ENCODE data around the gene ELOVL7.
"Not testable (repeated sequence)": the region's sequence is repeated elsewhere in the genome, so short reads cannot be mapped to it uniquely, and the experiment has no call there.

ELOVL7 gene

DNA sequence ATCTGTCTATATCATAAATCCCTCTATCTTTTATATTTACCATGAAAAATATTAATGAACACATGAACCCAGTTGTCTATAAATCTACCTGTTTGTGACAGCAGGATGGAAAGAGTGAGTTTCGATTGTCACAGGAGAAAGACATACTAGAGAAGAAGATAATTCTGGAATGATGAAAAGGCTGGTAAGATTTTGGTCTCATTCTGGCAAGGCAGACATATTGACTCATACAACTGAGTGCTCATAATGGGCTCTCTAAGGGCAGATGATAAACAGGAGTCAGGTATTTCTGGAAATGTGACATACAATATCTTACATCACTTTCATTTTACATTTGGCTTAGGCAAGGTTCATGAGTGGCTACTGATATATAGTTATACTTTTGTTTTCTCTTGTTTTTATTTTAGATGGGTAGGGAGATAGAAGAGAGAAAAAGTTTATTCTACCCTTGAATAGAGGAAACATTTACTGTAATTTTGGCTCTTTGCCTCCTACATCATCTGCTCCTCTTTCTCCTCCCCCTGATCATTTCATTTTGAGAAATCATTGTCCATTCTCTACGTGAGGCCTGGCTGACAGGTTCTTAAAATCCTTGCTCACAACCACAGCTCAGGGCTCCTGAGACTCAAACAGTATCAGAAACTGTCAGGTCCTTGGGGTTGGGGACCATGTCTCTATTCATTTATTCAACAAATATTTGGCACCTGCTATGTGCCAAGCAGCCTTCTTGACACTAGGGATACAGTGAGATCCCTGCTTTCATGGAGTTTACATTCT lies 14.4 kb downstream of the ELOVL7 start:
- DNase-seq = no peak

DNA sequence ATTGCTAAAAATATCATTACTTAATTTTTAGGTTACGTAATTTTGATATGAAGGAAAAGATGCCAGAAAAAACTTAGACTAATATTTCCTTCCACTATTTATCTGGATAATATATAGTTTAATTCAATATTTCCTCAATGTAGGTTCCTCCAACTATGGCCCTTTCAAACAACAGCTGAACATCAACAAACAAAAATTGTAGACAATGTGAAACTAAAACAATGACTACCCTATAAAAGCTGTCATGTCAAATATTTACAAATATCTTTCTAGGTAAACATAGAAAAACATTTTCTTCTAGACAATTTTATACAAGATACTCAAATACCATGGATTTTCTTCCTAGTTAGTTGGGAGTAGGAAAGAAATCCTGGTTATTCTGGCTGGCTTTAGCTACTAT lies 16.9 kb downstream of the ELOVL7 start:
- DNase-seq = no peak

- DNase-seq = no peak
Observed at GRCh38 chr5:60826653-60827052, 17.4 kb downstream of the ELOVL7 start.

DNA sequence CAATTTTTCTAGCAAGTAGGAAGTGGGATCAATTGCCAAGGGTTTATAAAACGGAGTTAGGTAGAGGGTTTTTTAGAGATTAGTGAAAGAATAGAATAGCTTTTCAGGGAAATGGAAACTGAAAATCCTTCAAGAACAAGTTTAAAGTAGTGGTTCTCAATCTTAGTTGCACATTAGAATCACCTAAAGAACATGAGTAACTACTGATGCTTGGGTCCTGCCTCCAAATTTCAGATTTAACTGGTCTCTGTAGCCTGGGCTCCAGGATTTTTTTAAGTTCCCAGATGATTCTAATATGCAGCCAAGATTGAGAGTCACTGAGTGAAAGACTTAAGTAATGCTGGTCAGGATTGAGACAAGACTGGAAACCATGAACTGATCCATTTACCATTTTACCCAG lies 20.5 kb downstream of the ELOVL7 start:
- DNase-seq = no peak

DNA sequence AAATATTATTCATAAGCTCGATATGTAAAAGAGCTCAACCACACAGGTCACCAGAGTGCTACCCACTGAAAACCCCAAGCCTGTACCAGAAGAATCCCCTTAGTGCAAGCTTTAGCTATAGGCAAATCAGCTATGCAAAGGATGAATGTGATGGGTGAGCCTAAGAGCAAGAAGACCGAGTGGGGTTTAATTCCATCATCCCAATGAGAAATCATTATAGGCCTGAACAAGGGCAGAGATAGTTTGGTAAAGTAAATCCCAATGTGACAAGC lies 21.8 kb downstream of the ELOVL7 start:
- DNase-seq = no peak

GRCh38 chr5:60821488-60822284 lies 22.4 kb downstream of the ELOVL7 start:
- DNase-seq = no peak

- DNase-seq = no peak
Observed at GRCh38 chr5:60820593-60821487, 23.2 kb downstream of the ELOVL7 start.

DNA sequence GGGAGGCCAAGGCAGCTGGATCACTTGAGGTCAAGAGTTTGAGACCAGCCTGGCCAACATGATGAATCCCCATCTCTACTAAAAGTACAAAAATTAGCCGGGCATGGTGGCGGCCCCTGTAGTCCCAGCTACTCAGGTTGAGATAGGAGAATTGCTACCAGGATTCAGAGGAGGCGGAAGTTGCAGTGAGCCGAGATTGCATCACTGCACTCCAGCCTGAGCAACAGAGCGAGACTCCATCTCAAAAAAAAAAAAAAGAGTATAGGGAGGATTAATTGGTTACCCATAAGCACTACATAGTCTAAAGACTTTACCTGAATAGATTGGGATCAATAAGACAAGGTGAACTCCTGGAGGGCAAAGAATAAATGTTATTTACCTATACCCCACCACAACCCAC lies 27.9 kb downstream of the ELOVL7 start:
- DNase-seq = not testable (repeated sequence)

- no peak for DNase-seq
Observed at GRCh38 chr5:60814498-60814897, 29.6 kb downstream of the ELOVL7 start.

DNA sequence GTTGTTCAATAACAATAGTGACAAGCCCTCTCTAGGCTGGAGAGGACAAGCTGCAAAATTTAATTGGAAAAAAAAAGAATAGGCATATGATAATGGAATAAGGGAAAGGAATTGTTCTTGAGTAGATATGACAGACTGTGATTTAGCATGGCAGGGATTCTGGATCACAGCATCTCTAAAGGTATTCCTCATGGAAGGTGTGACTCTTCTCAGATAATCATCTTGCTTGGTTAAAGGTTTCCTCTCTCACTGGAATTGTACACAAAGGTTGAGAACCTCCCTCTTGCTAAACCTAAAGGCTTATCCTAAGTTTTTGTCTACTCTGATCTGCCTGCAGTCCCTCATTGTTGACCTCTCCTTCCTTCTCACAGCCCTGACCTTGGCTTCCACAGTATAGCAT lies 31.6 kb downstream of the ELOVL7 start:
- no peak for DNase-seq

DNA sequence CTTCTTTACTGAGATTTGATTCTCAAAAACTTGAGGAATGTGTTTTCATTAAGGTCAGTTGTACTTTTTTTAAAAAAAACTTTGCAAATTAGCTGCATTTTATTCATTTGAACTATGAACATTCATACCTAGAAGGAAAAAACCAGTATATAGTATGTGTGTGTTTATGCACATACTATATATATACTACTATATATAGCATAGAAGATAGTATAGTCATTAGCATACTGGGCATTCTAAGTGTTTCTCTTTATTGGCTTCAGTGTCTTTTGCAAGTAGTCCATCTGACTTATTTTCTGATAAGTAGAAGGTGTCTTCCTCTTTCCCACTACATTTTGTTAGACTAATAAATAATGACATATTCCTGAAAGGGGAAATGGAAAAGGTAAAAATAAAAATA lies 33.0 kb downstream of the ELOVL7 start:
- no peak for DNase-seq

DNA sequence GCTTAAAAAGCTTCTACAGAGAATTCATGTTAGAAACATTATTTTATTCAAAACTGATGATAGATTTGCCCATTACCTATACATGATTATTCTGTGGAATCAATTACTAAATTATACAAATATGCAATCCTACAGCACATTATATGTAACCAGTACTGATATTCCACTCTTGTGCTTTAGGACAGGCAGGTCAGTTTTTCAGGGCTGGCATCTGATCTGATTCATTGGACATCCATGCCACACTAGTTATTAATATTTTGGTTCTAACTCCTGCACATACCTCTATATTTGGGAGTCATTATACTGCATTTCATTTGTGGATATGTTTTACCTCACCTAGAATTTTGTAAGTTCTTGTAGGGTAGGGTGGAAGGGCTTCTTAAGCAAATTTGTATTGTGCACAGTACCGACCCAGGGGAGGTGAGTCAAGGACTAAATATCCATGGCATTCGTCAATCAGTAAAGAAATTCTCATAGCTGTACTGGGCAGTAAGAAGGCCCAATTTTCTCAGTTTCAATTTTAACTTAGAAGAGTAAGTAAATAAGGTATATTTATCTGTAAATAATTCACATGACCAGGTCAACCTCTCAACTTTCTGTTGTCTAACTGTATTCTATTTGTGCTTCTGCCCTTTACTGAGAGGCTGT lies 33.5 kb downstream of the ELOVL7 start:
- DNase-seq = no peak

DNA sequence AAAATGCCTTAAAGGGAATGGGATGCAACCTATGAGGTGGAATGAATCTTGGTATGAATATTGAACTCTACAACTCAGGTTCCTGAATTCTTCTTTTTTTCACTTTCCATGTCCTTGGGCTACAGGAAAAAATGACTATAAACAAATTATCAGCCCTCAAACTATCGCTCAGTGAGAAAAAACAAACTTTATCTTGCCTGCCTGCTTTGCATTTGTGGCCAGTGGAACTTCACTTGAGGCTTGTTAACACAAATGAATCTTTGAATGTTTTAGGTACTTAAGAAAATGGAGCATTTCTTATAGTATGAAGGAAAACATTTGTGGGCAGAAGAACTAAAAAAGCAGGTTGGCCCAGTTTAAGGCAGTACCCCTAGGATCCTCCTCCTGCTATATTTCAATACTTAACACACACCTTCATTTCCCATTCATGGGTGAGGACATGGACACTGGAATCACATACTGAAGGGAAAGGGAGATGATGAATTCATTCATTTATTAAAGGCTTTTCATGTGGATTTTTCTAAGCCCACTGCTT lies 34.1 kb downstream of the ELOVL7 start:
- DNase-seq = no peak

DNA sequence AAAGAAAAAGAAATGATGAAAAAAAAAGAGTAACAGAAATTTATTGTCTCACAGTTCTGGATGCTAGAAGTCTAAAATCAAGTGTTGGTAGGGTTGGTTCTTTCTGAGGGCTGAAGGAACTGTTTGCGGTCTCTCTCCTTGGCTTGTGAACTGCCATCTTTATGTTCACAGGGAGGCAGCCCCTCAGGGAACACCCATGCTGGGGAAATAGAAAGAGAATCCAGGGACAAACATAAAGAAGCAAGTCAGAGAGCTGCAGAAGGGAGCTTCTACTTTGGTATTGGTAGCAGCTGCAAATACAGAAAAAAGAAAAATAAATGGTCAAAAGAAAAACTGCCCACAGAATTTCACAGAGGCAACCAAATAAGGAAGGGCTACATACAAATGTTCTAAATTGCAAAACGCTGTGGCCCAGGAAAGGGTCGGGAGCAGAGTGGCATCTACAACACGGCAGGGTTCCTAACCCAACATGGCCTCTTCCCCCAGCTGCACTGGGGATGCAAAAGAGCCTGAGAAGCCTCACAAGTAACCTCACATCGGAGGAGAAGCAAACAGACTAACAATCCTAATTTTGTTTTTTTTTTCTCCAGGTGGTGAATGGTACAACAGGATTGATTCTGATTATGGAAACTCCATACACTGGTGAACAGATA lies 37.4 kb downstream of the ELOVL7 start:
- no peak for DNase-seq

- no peak for DNase-seq
Observed at GRCh38 chr5:60805463-60805862, 38.6 kb downstream of the ELOVL7 start.

DNA sequence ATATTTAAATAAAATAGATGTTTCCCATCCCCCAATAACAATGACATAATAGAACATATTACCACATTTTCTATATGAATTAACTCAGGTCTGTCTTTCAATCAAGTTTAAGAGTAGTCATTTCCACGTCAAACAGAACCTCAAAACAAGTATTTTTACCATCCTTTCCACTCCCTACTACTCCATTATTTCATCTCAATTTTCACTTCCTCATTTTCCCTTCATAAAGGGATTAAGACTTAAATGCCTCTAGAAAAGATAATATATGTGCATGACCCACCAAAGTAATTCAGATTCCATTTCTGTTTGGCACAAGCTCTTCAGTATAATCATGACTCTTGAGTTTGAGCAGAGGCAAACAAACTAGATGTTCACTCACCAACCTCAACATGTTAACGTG lies 40.4 kb downstream of the ELOVL7 start:
- DNase-seq = no peak

DNA sequence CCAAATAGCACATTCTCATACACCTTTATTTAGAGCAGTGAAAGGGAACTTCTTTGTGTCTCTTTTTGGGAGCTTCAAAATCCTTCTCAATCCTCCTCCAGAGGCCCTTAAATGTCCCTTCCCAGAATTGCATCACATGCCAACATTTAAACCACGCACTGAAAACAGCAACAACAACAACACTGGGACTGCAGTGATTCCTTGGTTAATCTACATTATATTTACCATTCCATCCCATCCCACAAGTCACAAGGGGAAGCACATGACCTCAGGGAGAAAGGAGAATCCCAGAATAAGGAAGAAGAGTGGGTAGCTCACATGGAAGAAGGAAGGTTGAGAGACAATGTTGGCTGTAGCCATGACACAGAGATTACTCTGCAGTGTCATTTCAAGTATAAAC lies 41.1 kb downstream of the ELOVL7 start:
- DNase-seq = no peak

GRCh38 chr5:60802226-60802625 lies 41.8 kb downstream of the ELOVL7 start:
- DNase-seq = no peak

DNA sequence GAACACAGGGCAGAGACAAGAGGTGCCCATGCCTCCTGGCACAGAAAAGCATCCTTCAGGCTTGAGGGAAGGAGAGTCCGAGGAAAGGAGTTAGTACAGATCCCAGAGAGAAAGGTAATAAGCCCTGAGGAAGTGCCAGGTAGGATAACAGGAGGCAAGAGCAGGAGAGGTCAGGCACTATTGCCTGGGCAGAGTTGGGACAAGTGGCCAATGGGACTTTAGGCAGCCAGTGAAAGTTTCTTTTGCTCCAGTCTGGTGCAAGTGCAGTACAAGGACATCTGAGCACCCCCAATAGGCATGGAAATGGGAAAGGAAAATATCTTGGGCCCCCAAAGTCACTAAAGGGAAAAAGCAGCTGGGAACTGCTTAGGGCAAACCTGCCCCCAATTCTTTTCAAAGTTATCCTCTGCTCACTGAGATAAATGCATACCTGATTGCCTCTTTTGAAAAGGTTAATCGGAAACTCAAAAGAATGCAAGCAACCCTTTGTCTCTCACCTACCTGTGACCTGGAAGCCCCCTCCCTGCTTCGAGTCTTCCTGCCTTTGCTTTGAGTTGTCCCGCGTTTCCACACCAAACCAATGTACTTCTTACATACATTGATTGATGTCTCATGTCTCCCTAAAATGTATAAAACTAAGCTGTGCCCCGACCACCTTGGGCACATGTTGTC lies 46.5 kb downstream of the ELOVL7 start:
- no peak for DNase-seq

- DNase-seq = not testable (repeated sequence)
Observed at GRCh38 chr5:60795424-60795950, 48.6 kb downstream of the ELOVL7 start.

- no peak for DNase-seq
Observed at GRCh38 chr5:60794691-60795090, 49.4 kb downstream of the ELOVL7 start.
